ENCODE results near the gene AQP12B.

AQP12B gene

DNA sequence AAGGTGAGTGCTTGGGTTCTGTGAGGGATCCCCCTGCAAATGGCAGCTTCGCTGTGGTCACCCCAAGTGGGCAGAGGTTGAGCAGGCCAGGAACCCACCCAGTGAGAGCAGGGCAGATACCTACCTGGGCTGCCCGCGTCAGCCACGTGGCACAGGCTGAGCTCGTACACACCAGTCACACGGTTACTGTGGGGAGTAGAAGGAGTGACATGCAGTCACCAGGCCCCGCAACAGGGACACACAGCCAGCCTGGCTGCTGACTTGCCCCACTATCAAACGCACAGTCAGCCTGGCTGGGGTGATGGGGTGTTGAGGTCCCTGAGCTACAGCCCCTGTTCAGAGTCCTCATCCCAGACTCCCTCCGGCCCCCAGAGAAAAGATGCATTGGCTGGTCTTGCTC, 41.2 kb upstream of the AQP12B start:
- no peak overlapping the region for H3K4me3 ChIP-seq (ENCODE audit: low read length)
- no peaks in the 10 kb centered on the region for H3K36me3 ChIP-seq (ENCODE audit: control insufficient read depth, low read length)
- H3K4me1 ChIP-seq (ENCODE audit: control insufficient read depth, low read length): no peaks in the 10 kb centered on the region
- no peak for TF ChIP-seq CTCF (IDR thresholded peaks at IDR 0.05; ENCODE audit: low read depth, low read length, poor library complexity, severe bottlenecking)
- TF ChIP-seq EZH2phosphoT487 (IDR thresholded peaks at IDR 0.05; ENCODE audit: borderline replicate concordance, low read length): no peak
- H3K4me2 ChIP-seq (ENCODE audit: low read length): no peak overlapping the region
- H4K20me1 ChIP-seq (ENCODE audit: control insufficient read depth, insufficient read depth, low read depth, low read length): no peaks in the 10 kb centered on the region
- H3K9me3 ChIP-seq (ENCODE audit: control insufficient read depth, insufficient read depth, low read length): no peaks in the 10 kb centered on the region
- no peaks in the 10 kb centered on the region for H3F3A ChIP-seq (ENCODE audit: control insufficient read depth, insufficient read depth)
- no peaks in the 10 kb centered on the region for H3K79me2 ChIP-seq (ENCODE audit: control insufficient read depth, low read length)
- no peaks in the 10 kb centered on the region for H3K9me2 ChIP-seq (replicated peaks; ENCODE audit: control insufficient read depth, low read length)
- H3K27ac ChIP-seq (ENCODE audit: low read depth, low read length): no peak overlapping the region
- no peaks in the 10 kb centered on the region for H3K27me3 ChIP-seq (ENCODE audit: control insufficient read depth, low read length)

DNA sequence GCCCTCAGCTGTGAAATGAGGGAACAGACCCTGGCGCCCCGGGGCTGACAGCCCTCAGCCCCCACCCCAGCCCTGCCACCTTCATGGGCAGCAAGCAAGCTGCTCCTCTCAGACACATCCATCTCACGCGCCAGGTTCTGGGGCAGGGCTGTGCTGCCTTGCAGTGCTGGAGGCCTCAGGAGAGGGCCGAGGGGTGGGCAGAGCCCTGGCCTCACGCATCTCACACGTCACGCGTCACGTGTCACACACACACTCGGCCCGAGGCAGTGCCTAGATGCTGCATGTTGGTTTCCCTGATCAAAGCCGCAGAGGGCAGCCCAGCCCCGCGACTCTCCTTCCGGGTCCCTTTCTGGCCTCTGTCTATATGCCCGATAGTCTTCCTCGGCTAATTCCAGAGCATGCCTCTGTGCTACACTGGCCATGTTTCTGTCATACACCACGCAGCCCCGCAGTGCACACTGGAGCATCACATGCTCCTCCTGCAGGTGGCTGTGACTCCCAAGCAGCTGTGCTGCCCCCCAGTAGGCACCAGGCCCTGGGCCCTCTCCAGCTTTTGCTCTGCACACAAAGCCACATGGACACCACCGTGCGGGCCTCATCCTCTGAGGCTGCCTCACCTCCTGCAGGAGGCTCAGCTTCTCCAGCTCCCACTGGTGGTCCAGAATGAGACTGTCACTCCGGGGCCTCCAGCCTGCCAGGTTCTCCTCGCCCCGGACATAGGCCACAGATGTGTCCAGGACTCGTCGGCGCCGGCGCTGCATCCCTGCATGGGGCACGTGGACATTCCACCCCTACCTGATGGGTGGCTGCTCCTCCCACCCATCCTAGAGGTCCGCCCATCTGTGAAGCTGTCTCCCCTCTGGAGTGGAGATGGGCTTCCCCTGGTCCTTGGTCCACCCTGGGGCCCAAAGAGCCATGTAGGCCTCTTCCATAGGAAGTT, 40.4 kb upstream of the AQP12B start:
- TF ChIP-seq CTCF (IDR thresholded peaks at IDR 0.05; ENCODE audit: low read depth, low read length, poor library complexity, severe bottlenecking) (no peak), EZH2phosphoT487 (IDR thresholded peaks at IDR 0.05; ENCODE audit: borderline replicate concordance, low read length) (no peak)
- no peaks in the 10 kb centered on the region for H3K79me2 ChIP-seq (ENCODE audit: control insufficient read depth, low read length)
- no peaks in the 10 kb centered on the region for H3K9me3 ChIP-seq (ENCODE audit: control insufficient read depth, insufficient read depth, low read length)
- H3K4me3 ChIP-seq (ENCODE audit: low read length): no peak overlapping the region
- no peaks in the 10 kb centered on the region for H3K4me1 ChIP-seq (ENCODE audit: control insufficient read depth, low read length)
- H3K36me3 ChIP-seq (ENCODE audit: control insufficient read depth, low read length): no peaks in the 10 kb centered on the region
- H3K27ac ChIP-seq (ENCODE audit: low read depth, low read length): no peak overlapping the region
- no peaks in the 10 kb centered on the region for H3K9me2 ChIP-seq (replicated peaks; ENCODE audit: control insufficient read depth, low read length)
- H3F3A ChIP-seq (ENCODE audit: control insufficient read depth, insufficient read depth): no peaks in the 10 kb centered on the region
- H3K27me3 ChIP-seq (ENCODE audit: control insufficient read depth, low read length): no peaks in the 10 kb centered on the region
- H3K4me2 ChIP-seq (ENCODE audit: low read length): no peak overlapping the region
- no peaks in the 10 kb centered on the region for H4K20me1 ChIP-seq (ENCODE audit: control insufficient read depth, insufficient read depth, low read depth, low read length)

DNA sequence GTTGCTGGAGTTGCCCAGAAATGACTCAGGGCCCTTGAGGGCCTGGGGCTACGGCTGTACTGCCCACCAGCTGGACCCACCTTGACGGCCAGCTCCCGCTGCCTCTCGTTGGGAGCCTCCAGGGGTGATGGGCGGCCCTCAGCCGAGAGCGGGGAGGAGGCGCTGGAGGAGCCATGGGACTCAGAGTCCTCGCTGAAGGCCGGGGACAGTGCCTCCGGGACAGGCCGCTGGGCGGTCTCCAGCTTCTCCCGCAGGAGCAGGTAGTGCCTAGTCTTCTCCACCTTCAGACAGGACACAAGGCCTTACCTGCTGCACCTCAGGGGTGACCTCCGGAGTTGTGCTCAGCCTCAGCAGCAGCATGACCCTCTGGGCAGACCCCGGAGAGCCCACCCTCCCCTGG, 39.7 kb upstream of the AQP12B start:
- Histone ChIP-seq H3K36me3 (ENCODE audit: control insufficient read depth, low read length) (no peaks in the 10 kb centered on the region), H3F3A (ENCODE audit: control insufficient read depth, insufficient read depth) (no peaks in the 10 kb centered on the region), H3K9me3 (ENCODE audit: control insufficient read depth, insufficient read depth, low read length) (no peaks in the 10 kb centered on the region)

More for the DNA sequence above, 39.7 kb upstream of the AQP12B start:
- H4K20me1 ChIP-seq (ENCODE audit: control insufficient read depth, insufficient read depth, low read depth, low read length): no peaks in the 10 kb centered on the region
- no peak overlapping the region for H3K4me3 ChIP-seq (ENCODE audit: low read length)
- H3K4me2 ChIP-seq (ENCODE audit: low read length): no peak overlapping the region
- H3K79me2 ChIP-seq (ENCODE audit: control insufficient read depth, low read length): no peaks in the 10 kb centered on the region
- no peaks in the 10 kb centered on the region for H3K27me3 ChIP-seq (ENCODE audit: control insufficient read depth, low read length)
- TF ChIP-seq CTCF (IDR thresholded peaks at IDR 0.05; ENCODE audit: low read depth, low read length, poor library complexity, severe bottlenecking): no peak
- no peak for TF ChIP-seq EZH2phosphoT487 (IDR thresholded peaks at IDR 0.05; ENCODE audit: borderline replicate concordance, low read length)
- H3K9me2 ChIP-seq (replicated peaks; ENCODE audit: control insufficient read depth, low read length): no peaks in the 10 kb centered on the region
- no peaks in the 10 kb centered on the region for H3K4me1 ChIP-seq (ENCODE audit: control insufficient read depth, low read length)
- H3K27ac ChIP-seq (ENCODE audit: low read depth, low read length): no peak overlapping the region

All from DOHH2 (cell line).